ENCODE results near the gene HINT3. TPM values are rescaled to one million over a fixed set of nuclear protein-coding genes. Genes with fewer than 3 reads are reported as not detected.

HINT3 gene
- total RNA-seq, 3 donors from 2014 or later: 19.0 to 37.3 (median 26.2) TPM

DNA sequence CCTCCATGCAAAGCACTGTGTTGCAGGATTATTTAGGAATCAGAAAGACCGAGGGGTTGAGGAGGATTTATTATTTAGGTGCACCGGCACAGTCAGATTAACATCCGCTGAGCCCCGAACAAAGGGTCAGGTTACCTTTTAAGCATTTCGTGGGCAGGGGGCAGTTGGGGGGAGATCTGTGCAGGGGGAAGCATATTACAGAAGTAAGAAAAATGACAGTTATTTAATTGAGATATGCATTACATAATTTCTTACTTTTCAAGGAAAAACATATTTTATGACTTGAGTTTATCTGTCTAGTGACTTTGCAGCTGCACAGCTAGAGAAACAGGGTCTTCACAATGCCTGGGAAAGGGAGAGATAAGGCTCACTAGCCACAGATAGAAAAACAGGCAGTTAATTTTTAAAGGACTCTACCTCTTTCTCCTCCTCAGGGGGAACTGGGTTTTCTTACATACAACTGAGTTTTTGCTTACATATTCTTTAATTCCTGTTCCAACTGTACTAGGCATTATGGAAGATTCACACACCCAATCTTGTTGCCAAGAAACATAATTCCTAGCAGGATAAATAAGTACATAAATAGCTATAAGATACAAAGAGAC lies 1.7 kb upstream of the HINT3 start:
- Histone ChIP-seq H3K27me3 (no peaks in the 10 kb centered on the region), H3K9me3 (no peaks in the 10 kb centered on the region), H3K36me3 (no peaks in the 10 kb centered on the region), H3K4me1 (peaks cover 0 to 6% of the 10 kb centered on the region in 2 donors), H3K4me3 (no peak overlapping the region), H3K27ac (no peak overlapping the region)
- no peak for DNase-seq (ENCODE audit: low spot score in 2 of 2)
- TF ChIP-seq POLR2AphosphoS5 (IDR thresholded peaks at IDR 0.05) (no peak), CTCF (IDR thresholded peaks at IDR 0.05) (no peak), POLR2A (IDR thresholded peaks at IDR 0.05) (no peak)
- intact Hi-C loops (cut with DNase I; ENCODE audit: low total_unique reads): no loop called here

GRCh38 chr6:125955973-125956372 lies 597 bp upstream of the HINT3 start:
- Histone ChIP-seq H3K36me3 (no peaks in the 10 kb centered on the region), H3K27me3 (no peaks in the 10 kb centered on the region), H3K4me1 (peaks cover 0 to 6% of the 10 kb centered on the region in 2 donors), H3K9me3 (no peaks in the 10 kb centered on the region), H3K27ac (peak overlapping the region; percentile 98), H3K4me3 (peak overlapping the region in 2 of 3 donors; percentile 90 to 95)
- TF ChIP-seq POLR2A (IDR thresholded peaks at IDR 0.05) (no peak), CTCF (IDR thresholded peaks at IDR 0.05) (no peak), POLR2AphosphoS5 (IDR thresholded peaks at IDR 0.05) (no peak)
- intact Hi-C loops (cut with DNase I; ENCODE audit: low total_unique reads): no loop called here
- no peak for DNase-seq (ENCODE audit: low spot score in 2 of 2)

GRCh38 chr6:125957391-125957693 lies 772 bp downstream of the HINT3 start:
- no peaks in the 10 kb centered on the region for H3K9me3 ChIP-seq
- H3K36me3 ChIP-seq: no peaks in the 10 kb centered on the region
- H3K4me1 ChIP-seq: peaks cover 0 to 6% of the 10 kb centered on the region in 2 donors
- peak overlapping the region; percentile 98 for H3K27ac ChIP-seq
- peak overlapping the region; percentile 74 to 95 (median 90) for H3K4me3 ChIP-seq
- H3K27me3 ChIP-seq: no peaks in the 10 kb centered on the region
- no peak for DNase-seq (ENCODE audit: low spot score in 2 of 2)
- TF ChIP-seq POLR2AphosphoS5 (IDR thresholded peaks at IDR 0.05) (no peak), POLR2A (IDR thresholded peaks at IDR 0.05) (no peak), CTCF (IDR thresholded peaks at IDR 0.05) (no peak)
- intact Hi-C loops (cut with DNase I; ENCODE audit: low total_unique reads): no loop called here

GRCh38 chr6:125957845-125958244 lies 1.3 kb downstream of the HINT3 start:
- DNase-seq (ENCODE audit: low spot score in 2 of 2): no peak
- intact Hi-C loops (cut with DNase I; ENCODE audit: low total_unique reads): no loop called here
- peak overlapping the region; percentile 74 to 95 (median 90) for H3K4me3 ChIP-seq
- H3K36me3 ChIP-seq: no peaks in the 10 kb centered on the region
- no peaks in the 10 kb centered on the region for H3K9me3 ChIP-seq
- TF ChIP-seq POLR2AphosphoS5 (IDR thresholded peaks at IDR 0.05): peak in 1 of 3 donors; percentile 48
- TF ChIP-seq POLR2A (IDR thresholded peaks at IDR 0.05): peak; percentile 31
- no peak for TF ChIP-seq CTCF (IDR thresholded peaks at IDR 0.05)
- H3K27ac ChIP-seq: peak overlapping the region; percentile 98
- H3K27me3 ChIP-seq: no peaks in the 10 kb centered on the region
- H3K4me1 ChIP-seq: peaks cover 0 to 6% of the 10 kb centered on the region in 2 donors

DNA sequence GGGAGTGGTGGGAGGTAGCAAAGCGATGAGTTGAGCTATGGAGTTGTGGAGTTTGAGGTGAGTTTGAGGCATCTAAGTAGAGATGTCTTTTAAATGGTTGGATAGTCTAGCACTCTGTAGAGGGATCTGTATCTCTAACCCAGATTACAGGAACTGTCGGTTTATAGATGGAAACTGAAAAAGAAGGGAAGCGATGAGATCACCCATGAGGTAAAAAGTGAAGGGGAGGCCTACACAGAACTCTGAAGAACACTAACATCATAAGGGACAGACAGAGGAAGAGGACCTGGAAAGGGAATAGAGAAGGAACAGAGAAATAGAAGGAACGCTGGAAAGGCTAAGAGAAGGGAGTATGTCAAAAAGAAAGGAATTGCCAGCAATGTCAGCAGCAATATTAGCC lies 2.5 kb downstream of the HINT3 start:
- Histone ChIP-seq H3K36me3 (no peaks in the 10 kb centered on the region), H3K4me1 (peaks cover 0 to 6% of the 10 kb centered on the region in 2 donors), H3K9me3 (no peaks in the 10 kb centered on the region), H3K27ac (peak overlapping the region; percentile 98), H3K4me3 (peak overlapping the region in 1 of 3 donors; percentile 95), H3K27me3 (no peaks in the 10 kb centered on the region)
- intact Hi-C loops (cut with DNase I; ENCODE audit: low total_unique reads): no loop called here
- DNase-seq (ENCODE audit: low spot score in 2 of 2): no peak
- no peak for TF ChIP-seq CTCF (IDR thresholded peaks at IDR 0.05)
- TF ChIP-seq POLR2A (IDR thresholded peaks at IDR 0.05): no peak
- no peak for TF ChIP-seq POLR2AphosphoS5 (IDR thresholded peaks at IDR 0.05)
